Natural killer cell (primary cell): Measurements from ENCODE around the gene NLGN4X. TPM values are rescaled to one million over a fixed set of nuclear protein-coding genes. Genes with fewer than 3 reads are reported as not detected.

Experiments used
- ATAC-seq, 3 donors: fragments of 150-1000 bp in 2 of 3; fragments of 200-7000 bp in 1 of 3; cut with Tn5 transposase; 1 replicate in 1 of 3; 2 replicates in 2 of 3; pipeline ENCODE4 v1.10.0; 2021; ENCODE audit warnings: mild to moderate bottlenecking in 2 of 3, moderate library complexity in 2 of 3
- DNase-seq, 2 donors: peaks; one replicate each; pipeline versions ENCODE4 v3.0.0 to v3.0.0-alpha.2; 2013 to 2021; ENCODE audit warnings: mixed read lengths in 1 of 2
- H3K27ac ChIP-seq: one replicate; pipeline ENCODE4 v1.5.1; 2013; ENCODE audit warnings: mild to moderate bottlenecking, low read length
- H3K27me3 ChIP-seq: one replicate; pipeline ENCODE4 v1.6.1; 2013; ENCODE audit warnings: low read length; ENCODE audit not compliant: control insufficient read depth, insufficient read depth
- H3K36me3 ChIP-seq: one replicate; pipeline ENCODE4 v1.6.1; 2013; ENCODE audit warnings: low read length; ENCODE audit not compliant: control insufficient read depth, insufficient read depth
- H3K4me1 ChIP-seq: one replicate; pipeline ENCODE4 v1.6.1; 2013; ENCODE audit warnings: low read length; ENCODE audit not compliant: control insufficient read depth, insufficient read depth
- H3K4me3 ChIP-seq: one replicate; pipeline ENCODE4 v1.5.1; 2013; ENCODE audit warnings: low read length
- H3K9me3 ChIP-seq: one replicate; pipeline ENCODE4 v1.6.1; 2013; ENCODE audit warnings: low read length; ENCODE audit not compliant: control insufficient read depth, insufficient read depth
- H3K27ac Mint-ChIP-seq, 2 donors: one replicate each; pipeline ENCODE4 v1.8.0; 2022; ENCODE audit warnings: mild to moderate bottlenecking in 2 of 2, mixed read lengths in 2 of 2, moderate library complexity in 1 of 2
- H3K27me3 Mint-ChIP-seq, 2 donors: one replicate each; pipeline ENCODE4 v1.8.0; 2022; ENCODE audit warnings: low read depth in 2 of 2, mixed read lengths in 2 of 2
- H3K36me3 Mint-ChIP-seq: one replicate; pipeline ENCODE4 v1.8.0; 2022; ENCODE audit warnings: mixed read lengths
- H3K4me1 Mint-ChIP-seq, 2 donors: one replicate each; pipeline ENCODE4 v1.8.0; 2022; ENCODE audit warnings: mixed read lengths in 2 of 2
- H3K4me3 Mint-ChIP-seq: one replicate; pipeline ENCODE4 v1.8.0; 2022; ENCODE audit warnings: mild to moderate bottlenecking, moderate library complexity, mixed read lengths
- H3K9me3 Mint-ChIP-seq, 2 donors: one replicate each; pipeline ENCODE4 v1.8.0; 2022; ENCODE audit warnings: mixed read lengths in 2 of 2
- WGBS: methylation state at CpG from one replicate; pipeline ENCODE4 v1.1.7; 2013; ENCODE audit warnings: missing lambda C conversion rate; ENCODE audit not compliant: insufficient coverage; 5-methylcytosine and 5-hydroxymethylcytosine counted together
- intact Hi-C: fragments of 100-400 bp; cut with micrococcal nuclease; formaldehyde crosslinking; loops from one replicate; pipeline ENCODE4 v1.14.2; 2022
- total RNA-seq, 4 donors: library from RNA; stranded (reverse); fragments of 120-200 nt in 1 of 4; gene quantifications; one replicate each; pipeline versions ENCODE4 v1.2.3 to v1.2.4, GENCODE V29; 2013 to 2022
- TF ChIP-seq, protein P1 (sequence below): fragments of 200-600 bp; IDR thresholded peaks from one replicate; pipeline ENCODE4 v1.8.0; 2022; ENCODE audit warnings: antibody characterized with exemption

The NLGN4X gene
- total RNA-seq, 3 donors from 2014 or later (not counting 1 experiment from before 2014, with no cell fraction given), result not detected

DNA sequence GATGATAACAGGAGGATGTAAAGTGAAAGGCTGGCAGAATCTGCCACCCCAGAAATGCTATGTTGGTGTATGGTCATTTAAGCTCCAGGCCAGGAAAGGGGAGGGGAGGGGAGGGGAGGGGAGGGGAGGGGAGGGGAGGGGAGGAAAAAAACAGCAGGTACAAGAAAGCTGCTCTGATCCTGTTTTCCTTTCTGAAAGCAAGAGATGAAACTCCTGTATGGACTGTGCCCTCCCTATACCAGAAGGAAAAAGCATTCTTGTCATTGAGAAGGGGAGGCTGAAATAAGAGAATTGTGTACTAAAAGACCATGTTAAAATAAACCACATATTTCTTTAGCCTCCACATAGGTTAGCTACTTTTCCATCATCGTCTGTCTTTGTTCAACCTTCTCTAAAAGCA lies 179.5 kb downstream of the NLGN4X start:
- no peaks in the 10 kb centered on the region for H3K4me1 Mint-ChIP-seq
- no peak overlapping the region for H3K4me3 ChIP-seq
- H3K36me3 Mint-ChIP-seq, result no peaks in the 10 kb centered on the region
- H3K9me3 ChIP-seq, result no peaks in the 10 kb centered on the region
- DNase-seq, result no peak
- 67% methylated on average over 1 of the region's 1 CpG for WGBS
- intact Hi-C loops, result no loop called here
- H3K27me3 Mint-ChIP-seq, result no peaks in the 10 kb centered on the region
- ATAC-seq, result no peak
- H3K4me3 Mint-ChIP-seq, result no peak overlapping the region
- no peaks in the 10 kb centered on the region for H3K36me3 ChIP-seq
- no peaks in the 10 kb centered on the region for H3K27me3 ChIP-seq
- TF ChIP-seq, protein P1, sequence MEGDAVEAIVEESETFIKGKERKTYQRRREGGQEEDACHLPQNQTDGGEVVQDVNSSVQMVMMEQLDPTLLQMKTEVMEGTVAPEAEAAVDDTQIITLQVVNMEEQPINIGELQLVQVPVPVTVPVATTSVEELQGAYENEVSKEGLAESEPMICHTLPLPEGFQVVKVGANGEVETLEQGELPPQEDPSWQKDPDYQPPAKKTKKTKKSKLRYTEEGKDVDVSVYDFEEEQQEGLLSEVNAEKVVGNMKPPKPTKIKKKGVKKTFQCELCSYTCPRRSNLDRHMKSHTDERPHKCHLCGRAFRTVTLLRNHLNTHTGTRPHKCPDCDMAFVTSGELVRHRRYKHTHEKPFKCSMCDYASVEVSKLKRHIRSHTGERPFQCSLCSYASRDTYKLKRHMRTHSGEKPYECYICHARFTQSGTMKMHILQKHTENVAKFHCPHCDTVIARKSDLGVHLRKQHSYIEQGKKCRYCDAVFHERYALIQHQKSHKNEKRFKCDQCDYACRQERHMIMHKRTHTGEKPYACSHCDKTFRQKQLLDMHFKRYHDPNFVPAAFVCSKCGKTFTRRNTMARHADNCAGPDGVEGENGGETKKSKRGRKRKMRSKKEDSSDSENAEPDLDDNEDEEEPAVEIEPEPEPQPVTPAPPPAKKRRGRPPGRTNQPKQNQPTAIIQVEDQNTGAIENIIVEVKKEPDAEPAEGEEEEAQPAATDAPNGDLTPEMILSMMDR, result no peak
- H3K27ac ChIP-seq, result no peak overlapping the region
- no peaks in the 10 kb centered on the region for H3K4me1 ChIP-seq
- H3K9me3 Mint-ChIP-seq, result peaks cover 7 to 9% of the 10 kb centered on the region in 2 donors
- H3K27ac Mint-ChIP-seq, result no peak overlapping the region

DNA sequence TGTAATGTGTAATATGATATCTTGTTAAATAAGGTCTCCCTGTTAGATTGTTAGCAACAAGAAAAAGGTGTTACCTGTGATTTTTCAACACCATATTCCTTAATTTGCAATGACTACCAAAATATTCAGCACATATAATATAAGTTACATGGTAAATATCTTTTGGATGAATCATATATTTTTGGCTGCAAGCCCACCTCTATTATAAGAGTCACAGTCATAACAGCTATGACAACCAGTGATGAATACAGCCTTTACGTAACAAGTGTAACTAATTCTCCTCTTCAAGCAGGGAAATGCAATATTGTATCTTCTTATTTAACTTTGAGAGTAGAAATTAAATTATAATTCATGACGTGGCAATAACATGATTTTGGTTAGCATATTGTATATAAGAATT lies 187.0 kb downstream of the NLGN4X start:
- Mint-ChIP-seq H3K36me3 (no peaks in the 10 kb centered on the region), H3K9me3 (peaks cover 0 to 2% of the 10 kb centered on the region in 2 donors), H3K27ac (no peak overlapping the region), H3K4me3 (no peak overlapping the region), H3K4me1 (no peaks in the 10 kb centered on the region), H3K27me3 (no peaks in the 10 kb centered on the region)
- H3K27me3 ChIP-seq, result no peaks in the 10 kb centered on the region
- intact Hi-C loops, result no loop called here
- TF ChIP-seq, protein P1, result no peak
- no peaks in the 10 kb centered on the region for H3K9me3 ChIP-seq
- DNase-seq (no peak), ATAC-seq (no peak)
- no peaks in the 10 kb centered on the region for H3K4me1 ChIP-seq
- no CpG with 5 or more reads among the region's 2 CpGs for WGBS
- H3K36me3 ChIP-seq, result no peaks in the 10 kb centered on the region
- H3K27ac ChIP-seq, result no peak overlapping the region
- H3K4me3 ChIP-seq, result no peak overlapping the region

DNA sequence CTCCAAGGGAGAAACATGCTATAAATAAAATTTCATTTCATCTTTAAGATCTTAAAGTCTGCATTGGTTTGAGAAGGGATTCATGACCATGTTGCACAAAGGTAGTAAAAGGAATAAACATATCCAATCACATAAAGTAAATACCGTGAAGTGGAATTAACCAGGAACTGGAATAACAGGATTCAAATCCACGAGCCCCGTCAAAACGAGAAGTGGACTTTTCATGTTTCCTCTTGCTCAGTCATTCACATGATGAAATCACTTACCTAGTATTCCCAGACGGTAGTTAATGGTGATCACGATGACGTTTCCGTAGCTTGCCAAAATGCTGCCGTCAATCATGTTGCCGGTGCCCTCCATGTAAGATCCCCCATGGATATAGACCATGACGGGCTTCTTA lies 199.7 kb downstream of the NLGN4X start:
- WGBS, result 77% methylated on average over 6 of the region's 11 CpGs
- no peak overlapping the region for H3K4me3 ChIP-seq
- DNase-seq, result no peak
- Mint-ChIP-seq H3K4me1 (no peaks in the 10 kb centered on the region), H3K27ac (no peak overlapping the region), H3K27me3 (no peaks in the 10 kb centered on the region), H3K9me3 (peaks cover 0 to 4% of the 10 kb centered on the region in 2 donors), H3K4me3 (no peak overlapping the region), H3K36me3 (no peaks in the 10 kb centered on the region)
- H3K36me3 ChIP-seq, result no peaks in the 10 kb centered on the region
- no peak overlapping the region for H3K27ac ChIP-seq
- no peaks in the 10 kb centered on the region for H3K9me3 ChIP-seq
- H3K27me3 ChIP-seq, result no peaks in the 10 kb centered on the region
- no peak for ATAC-seq
- H3K4me1 ChIP-seq, result no peaks in the 10 kb centered on the region
- intact Hi-C loops, result no loop called here
- TF ChIP-seq, protein P1, result no peak

DNA sequence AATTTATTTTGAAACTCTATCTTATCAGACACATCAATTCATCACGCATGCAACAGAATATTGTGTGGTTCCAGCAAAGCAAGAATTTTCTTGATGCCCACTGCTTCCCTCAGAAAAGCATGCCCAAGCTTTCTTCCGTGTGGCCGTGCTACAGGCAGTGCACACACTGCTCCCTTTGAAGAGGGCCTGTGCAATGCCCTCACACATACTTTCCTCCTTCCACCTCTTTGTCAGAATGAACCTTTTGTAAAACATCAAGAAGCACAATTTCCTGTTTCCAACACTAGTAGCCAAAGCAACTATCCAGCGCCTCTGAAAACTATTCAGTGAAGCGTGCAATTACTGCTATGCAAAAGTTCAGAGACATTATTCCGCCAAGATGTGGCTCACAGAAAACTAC lies 201.7 kb downstream of the NLGN4X start:
- Mint-ChIP-seq H3K27me3 (no peaks in the 10 kb centered on the region), H3K27ac (no peak overlapping the region), H3K36me3 (no peaks in the 10 kb centered on the region), H3K9me3 (peaks cover 0 to 4% of the 10 kb centered on the region in 2 donors), H3K4me3 (no peak overlapping the region), H3K4me1 (no peaks in the 10 kb centered on the region)
- no peaks in the 10 kb centered on the region for H3K27me3 ChIP-seq
- WGBS, result 55% methylated on average over 4 of the region's 6 CpGs
- intact Hi-C loops, result no loop called here
- ATAC-seq, result no peak
- H3K4me3 ChIP-seq, result no peak overlapping the region
- TF ChIP-seq, protein P1, result no peak
- no peaks in the 10 kb centered on the region for H3K9me3 ChIP-seq
- no peaks in the 10 kb centered on the region for H3K36me3 ChIP-seq
- DNase-seq, result no peak
- no peaks in the 10 kb centered on the region for H3K4me1 ChIP-seq
- H3K27ac ChIP-seq, result no peak overlapping the region
